ENCODE data around the gene GJC3.
A peak's percentile ranks its signal among the peaks of the same experiment; 100 is the strongest.
"Not testable (repeated sequence)": the region's sequence is repeated elsewhere in the genome, so short reads cannot be mapped to it uniquely, and the experiment has no call there.

Gene GJC3, protein sequence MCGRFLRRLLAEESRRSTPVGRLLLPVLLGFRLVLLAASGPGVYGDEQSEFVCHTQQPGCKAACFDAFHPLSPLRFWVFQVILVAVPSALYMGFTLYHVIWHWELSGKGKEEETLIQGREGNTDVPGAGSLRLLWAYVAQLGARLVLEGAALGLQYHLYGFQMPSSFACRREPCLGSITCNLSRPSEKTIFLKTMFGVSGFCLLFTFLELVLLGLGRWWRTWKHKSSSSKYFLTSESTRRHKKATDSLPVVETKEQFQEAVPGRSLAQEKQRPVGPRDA

DNA sequence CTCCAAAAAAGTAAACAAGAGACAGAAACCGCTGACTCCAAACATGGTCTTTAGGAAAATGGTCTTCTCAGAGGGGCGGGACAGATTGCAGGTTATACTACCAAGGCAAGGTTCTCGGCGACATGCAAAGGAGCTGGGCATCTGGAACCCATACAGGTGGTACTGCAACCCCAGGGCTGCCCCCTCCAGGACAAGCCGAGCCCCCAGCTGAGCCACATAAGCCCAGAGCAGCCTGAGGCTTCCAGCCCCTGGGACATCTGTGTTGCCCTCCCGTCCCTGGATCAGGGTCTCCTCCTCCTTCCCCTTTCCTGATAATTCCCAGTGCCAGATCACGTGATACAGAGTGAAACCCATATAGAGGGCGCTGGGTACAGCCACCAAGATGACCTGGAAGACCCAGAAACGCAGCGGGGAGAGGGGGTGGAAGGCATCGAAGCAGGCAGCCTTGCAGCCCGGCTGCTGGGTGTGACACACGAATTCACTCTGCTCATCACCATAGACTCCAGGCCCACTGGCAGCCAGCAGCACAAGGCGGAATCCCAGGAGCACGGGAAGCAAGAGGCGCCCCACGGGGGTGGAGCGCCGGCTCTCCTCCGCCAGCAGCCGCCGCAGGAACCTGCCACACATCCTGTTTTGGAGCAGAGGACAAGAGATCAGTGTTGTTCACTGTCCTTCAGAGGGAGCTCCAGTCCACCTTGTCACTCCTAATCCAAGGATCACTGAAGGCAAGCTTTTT, at the start of gene GJC3:
Gene GJC3, minus strand, starts transcription at position 627 of the 736 bp plus-strand sequence. Its CDS starts 0 bp downstream, at position 627.
- FAIRE-seq: no peak

GRCh38 chr7:99976626-99977025, 47.2 kb upstream of the GJC3 start:
- no peak for FAIRE-seq

DNA sequence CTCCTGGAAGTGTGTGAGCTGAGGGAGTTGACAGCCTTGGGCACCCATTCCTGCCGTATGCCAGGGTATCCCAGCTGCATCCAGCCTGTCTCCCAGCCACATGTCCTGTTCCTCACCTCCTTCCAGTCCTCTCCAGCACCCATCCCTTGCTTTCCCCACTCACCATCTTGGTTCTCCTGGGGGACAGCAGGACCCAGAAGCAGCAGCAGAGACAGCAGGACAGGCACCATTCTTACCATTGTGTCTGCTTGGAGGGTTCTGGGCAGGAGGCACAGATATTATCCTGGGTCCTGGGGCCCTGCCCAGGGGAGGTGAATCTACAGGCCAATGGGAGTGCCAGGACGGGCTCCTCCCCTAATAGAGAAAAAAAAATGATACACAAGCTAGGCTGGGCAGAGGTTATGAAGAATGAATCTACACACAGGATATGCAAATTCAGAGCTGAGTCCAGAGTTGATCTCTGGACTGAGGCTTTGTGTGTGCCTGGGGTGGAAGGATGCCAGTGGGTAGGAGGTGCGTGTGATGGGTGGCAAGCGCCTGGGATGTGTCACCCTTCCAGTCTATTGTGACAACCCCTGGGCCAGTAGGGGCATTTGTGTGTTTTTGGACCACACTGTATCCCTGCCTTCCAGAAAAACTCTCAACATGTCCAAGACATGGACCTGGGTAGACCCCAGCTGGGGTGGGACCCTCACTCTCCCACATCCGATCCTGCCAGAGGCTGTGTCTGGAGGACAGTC, 46.5 kb upstream of the GJC3 start, which contains the start of gene AZGP1:
Gene AZGP1, minus strand, starts transcription at position 250 of the 740 bp plus-strand sequence. Its CDS starts 11 bp downstream, at position 239.
- no peak for FAIRE-seq

DNA sequence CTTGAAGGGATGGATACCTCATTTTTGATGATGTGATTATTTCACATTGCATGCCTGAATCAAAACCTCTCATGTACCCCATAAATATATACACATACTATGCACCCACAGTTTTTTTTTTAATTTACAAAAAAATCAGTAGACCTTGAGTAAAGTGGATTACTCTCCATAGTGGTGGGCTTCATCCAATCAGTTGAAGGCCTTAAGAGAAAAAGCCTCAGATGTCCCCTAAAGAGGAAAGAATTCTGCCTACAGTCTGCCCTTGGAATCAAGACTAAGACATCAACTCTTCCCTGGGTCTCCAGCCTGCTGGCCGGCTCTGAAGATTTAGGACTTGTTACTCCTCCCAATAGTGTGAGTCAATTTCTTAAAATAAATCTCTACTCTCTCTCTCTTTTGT, 45.3 kb upstream of the GJC3 start:
- no peak for FAIRE-seq

- not testable (repeated sequence) for FAIRE-seq
These were observed 44.4 kb upstream of the GJC3 start for GRCh38 chr7:99973817-99974216.

GRCh38 chr7:99971242-99971641, 41.8 kb upstream of the GJC3 start:
- no peak for FAIRE-seq

- FAIRE-seq: not testable (repeated sequence)
These were observed 40.4 kb upstream of the GJC3 start for GRCh38 chr7:99969813-99970212.

DNA sequence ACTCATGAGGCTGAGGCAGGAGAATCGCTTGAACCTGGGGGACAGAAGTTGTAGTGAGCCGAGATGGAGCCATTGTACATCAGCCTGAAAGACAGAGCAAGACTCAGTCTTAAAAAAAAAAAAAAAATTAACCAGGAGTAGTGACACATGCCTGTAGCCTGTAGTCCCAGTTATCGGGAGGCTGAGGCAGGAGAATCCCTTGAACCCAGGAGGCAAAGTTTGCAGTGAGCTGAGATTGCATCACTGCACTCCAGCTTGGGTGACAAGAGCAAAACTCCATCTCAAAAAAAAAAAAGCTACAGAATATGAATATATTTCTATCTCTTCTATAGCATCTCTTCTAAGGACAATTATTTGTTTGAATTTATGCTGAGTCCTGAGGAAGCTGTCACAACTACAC, 39.9 kb upstream of the GJC3 start:
- FAIRE-seq: no peak

DNA sequence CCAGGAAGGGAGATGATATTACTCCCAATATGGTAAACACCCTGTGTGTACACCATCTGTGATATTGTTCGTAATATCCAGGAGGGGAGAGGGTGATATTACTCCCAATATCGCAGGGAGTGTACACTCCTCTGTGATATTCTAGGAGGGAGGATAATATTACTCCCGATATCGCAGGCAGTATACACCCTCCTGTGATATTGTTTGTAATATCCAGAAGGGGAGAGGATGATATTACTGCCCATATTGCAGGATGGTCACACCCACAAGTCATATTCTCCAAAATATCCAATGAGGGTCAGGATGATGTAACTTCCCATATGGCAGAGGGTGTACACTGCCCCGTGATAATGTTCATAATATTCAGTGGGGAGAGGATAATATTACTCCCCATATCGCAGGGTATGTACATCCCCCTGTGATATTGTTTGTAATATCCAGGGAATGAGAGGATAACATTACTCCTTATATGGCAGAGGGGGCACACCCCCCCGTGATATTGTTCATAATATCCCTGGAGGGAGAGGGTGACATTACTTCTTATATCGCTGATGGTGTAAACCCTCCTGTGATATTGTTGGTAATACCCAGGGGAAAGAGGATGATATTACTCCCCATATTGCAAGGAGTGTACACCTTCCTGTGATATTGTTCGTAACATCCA, 29.3 kb upstream of the GJC3 start:
- FAIRE-seq: no peak

GRCh38 chr7:99955247-99955646, 25.8 kb upstream of the GJC3 start:
- no peak for FAIRE-seq

DNA sequence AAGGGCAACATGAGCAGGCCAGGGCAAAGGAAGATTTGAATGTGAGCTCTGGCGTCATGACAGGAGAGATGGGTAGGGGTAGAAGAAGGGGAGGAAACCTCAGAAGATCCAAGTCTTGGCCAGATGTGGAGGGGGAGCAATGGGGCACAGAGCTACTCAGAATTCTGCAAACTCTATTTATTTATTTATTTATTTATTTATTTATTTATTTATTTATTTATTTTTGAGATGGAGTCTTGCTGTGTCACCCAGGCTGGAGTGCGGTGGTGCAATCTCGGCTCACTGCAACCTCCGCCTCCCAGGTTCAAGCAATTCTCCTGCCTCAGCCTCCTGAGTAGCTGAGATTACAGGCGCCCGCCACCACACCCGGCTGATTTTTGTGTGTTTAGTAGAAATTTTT, 25.2 kb upstream of the GJC3 start:
- FAIRE-seq: not testable (repeated sequence)

GRCh38 chr7:99953649-99954048, 24.2 kb upstream of the GJC3 start:
- FAIRE-seq: no peak

GRCh38 chr7:99952649-99953048, 23.2 kb upstream of the GJC3 start:
- not testable (repeated sequence) for FAIRE-seq

DNA sequence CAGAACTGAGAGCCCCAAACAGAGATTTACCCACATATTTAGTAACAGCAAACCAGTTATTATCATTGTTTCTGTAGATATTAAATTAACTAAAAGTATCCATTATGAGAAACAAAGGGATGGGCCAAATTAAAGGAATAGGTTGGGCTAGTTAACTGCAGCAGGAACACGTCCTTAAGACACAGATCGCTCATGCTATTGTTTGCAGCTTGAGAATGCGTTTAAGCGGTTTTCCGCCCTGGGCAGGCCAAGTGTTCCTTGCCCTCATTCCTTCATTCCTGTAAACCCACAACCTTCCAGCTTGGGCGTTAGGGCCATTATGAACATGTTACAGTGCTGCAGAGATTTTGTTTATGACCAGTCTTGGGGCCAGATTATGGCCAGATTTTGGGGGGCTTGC, 21.4 kb upstream of the GJC3 start:
- FAIRE-seq: not testable (repeated sequence)

DNA sequence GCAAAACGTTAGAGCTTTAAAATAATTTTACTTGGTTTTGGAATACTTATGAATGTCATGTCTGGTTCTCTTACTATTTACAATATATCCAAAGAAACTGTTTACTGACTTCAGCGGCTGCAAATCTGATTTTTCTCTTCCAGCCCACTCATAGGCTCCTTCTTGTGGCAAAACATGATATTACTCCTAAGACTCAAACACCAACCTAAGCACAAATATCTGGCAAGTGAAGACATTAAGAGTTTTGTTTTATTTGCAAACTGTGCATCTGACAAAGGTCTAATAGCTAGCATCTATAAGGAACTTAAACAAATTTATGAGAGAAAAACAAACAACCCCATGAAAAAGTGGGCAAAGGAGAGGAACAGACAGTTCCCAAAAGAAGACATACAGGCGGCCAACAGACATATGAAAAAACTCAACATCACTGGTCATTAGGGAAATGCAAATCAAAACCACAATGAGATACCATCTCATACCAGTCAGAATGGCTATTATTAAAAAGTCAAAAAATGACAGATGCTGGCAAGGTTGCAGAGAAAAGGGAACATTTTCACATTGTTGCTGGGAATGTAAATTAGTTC, 20.3 kb upstream of the GJC3 start:
- no peak for FAIRE-seq

DNA sequence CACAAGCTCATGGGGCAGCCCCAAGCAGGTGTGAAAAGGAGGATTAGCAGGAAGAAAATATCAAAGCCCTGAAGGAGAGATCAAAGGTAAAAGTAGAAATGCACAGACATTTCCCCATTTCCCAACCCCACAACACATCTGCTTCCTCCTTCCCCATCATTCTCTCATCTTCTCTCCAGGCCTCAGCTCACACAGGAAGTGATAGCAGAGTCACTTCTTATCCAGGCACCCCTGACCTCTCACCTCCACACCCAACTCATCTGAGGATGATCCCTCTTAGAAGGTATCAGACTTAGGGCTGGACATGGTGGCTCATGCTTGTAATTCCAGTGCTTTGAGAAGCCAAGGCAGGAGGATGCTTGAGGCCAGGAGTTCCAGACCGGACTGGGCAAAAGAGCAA, 18.2 kb upstream of the GJC3 start:
- FAIRE-seq: no peak

- no peak for FAIRE-seq
These were observed 15.2 kb upstream of the GJC3 start for GRCh38 chr7:99944497-99945070.

DNA sequence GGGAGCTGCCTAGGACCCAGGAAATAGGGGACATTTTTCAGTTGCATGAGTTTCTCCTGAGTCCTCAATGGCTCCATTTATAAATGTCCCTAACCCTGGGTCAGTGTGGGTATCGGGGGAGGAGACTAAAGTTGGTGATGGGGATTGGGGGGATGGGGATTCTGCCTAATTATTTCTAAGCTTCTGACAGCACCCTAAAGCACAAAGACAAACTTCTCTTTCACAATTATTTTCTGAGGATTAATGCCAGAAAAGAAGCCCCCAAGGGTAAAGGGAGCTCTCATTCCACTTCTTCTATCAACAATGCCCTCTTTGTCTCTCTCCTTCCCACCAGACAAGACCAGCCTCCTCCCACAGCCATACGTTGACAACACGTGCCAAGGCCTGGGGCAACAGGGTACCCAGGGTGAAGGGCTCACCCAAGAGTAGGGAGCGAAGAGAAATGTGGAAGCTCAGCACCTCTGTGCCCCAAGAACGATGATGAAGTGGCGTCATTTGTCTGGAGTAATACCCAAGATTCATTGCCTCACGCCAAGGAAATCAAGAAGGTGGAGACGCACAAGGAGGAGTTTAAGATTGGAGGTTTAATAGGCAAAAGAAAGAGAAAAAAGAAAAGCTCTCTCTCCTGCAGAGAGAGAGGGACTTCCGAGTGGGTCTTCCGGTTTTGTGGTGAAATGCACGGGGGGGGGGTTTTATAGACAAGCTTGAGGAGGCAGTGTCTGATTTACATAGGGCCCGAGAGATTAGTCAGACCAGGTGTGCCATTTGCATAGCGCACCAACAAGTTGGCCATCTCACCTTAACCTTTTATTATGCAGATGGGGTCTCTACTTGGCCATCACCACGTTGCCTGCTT, 14.4 kb upstream of the GJC3 start:
- FAIRE-seq: no peak

DNA sequence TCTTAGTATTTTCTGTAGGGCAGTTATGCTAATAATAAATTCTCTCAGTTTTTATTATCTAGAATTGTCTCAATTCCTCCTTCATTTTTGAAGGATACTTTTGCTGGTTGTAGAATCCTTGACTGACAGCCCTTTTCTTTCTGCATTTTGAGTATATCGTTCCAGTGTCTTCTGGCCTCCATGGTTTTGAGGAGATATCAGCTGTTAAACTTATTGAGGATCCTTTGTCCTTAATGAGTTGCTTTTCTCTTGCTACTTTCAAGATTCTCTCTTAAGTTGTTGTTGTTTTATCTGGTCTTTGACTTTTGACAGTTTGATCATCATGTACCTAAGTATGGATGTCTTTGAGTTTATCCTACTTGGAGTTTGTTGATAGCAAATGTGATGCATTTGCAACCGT, 8.9 kb upstream of the GJC3 start:
- no peak for FAIRE-seq

- FAIRE-seq: not testable (repeated sequence)
These were observed 5.6 kb upstream of the GJC3 start for GRCh38 chr7:99935009-99935408.

DNA sequence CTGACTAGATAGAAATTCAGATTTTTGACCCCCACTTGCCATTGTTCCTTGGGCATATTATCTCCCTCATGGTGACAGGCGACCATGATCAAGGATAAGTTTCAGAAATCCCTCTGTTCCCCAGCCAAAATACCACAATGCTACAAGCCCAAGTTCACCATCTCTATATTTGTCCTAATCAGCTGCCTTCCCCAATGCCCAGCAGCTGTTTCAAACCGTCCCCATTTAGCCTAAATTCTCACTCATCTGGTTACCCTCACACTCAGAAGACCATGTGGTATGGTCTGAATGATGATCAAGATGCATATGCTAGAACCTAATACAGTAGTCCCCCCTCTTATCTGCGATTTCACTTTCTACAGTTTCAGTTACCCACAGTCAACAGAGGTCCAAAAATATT, 956 bp upstream of the GJC3 start:
- FAIRE-seq: no peak

DNA sequence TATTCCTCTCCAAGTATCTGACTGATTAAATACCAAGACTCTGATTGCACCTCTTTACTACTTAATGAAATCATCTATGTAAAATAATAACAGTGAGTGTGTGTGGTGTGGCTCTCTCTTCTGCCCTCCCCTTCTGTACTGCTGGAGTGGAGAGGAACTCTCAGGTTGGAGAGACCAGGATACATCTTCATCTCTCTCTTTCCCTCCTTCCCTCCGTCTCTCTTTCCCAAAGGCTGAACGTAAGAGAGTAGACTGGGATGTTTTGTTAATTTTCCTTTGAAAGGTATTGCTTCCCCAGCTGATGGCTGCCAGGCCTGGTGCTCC, 272 bp upstream of the GJC3 start:
- peak; percentile 27 for FAIRE-seq

Measured in islet of Langerhans (tissue), 1 donor.